Hepatocyte (in vitro differentiated cells): ENCODE results near the gene KBTBD13.

ENCODE experiments used
- CTCF ChIP-seq: fragments of 200-600 bp; sonication (generic); IDR thresholded peaks from 2 replicates; pipeline ENCODE4 v1.5.1; 2016; ENCODE audit warnings: antibody characterized with exemption, mild to moderate bottlenecking; ENCODE audit not compliant: poor library complexity
- EZH2 ChIP-seq: fragments of 200-600 bp; sonication (generic); IDR thresholded peaks from 2 replicates; pipeline ENCODE4 v1.6.1; 2016; ENCODE audit warnings: antibody characterized with exemption, mild to moderate bottlenecking, borderline replicate concordance
- EZH2phosphoT487 ChIP-seq: fragments of 200-600 bp; sonication (generic); IDR thresholded peaks from one replicate; pipeline ENCODE4 v1.6.1; 2018; ENCODE audit warnings: antibody characterized with exemption, mild to moderate bottlenecking, low read depth, moderate library complexity; ENCODE audit not compliant: unreplicated experiment, severe bottlenecking

GRCh38 chr15:65060641-65061397, 15.7 kb upstream of the KBTBD13 start:
- no peak for TF ChIP-seq CTCF
- TF ChIP-seq EZH2: no peak
- no peak for TF ChIP-seq EZH2phosphoT487
